Measurements from ENCODE around the gene EVPL.
A peak's percentile ranks its signal among the peaks of the same experiment; 100 is the strongest.
"Not testable (repeated sequence)": the region's sequence is repeated elsewhere in the genome, so short reads cannot be mapped to it uniquely, and the experiment has no call there.

Gene EVPL

GRCh38 chr17:76027159-76027839, at the start of gene EVPL:
TSS of gene EVPL (minus strand) at chr17:76027306. CDS start at chr17:76027198, 108 bp downstream.
- Histone ChIP-seq H3K27ac (ENCODE audit: low read depth, low read length) (no peak within 1 kb of the TSS), H3K4me3 (ENCODE audit: low read depth, low read length) (no peak within 1 kb of the TSS), H3K36me3 (ENCODE audit: control insufficient read depth, insufficient read depth, low read length) (no peaks in the 10 kb centered on the region), H3K27me3 (ENCODE audit: control insufficient read depth, insufficient read depth, low read length) (no peaks in the 10 kb centered on the region), H3K9me3 (ENCODE audit: control insufficient read depth, insufficient read depth, low read length) (no peaks in the 10 kb centered on the region), H3K4me1 (ENCODE audit: control insufficient read depth, insufficient read depth, low read length) (peaks cover 6% of the 10 kb centered on the region), H3K9ac (ENCODE audit: low read depth, low read length) (no peak within 1 kb of the TSS)

- Histone ChIP-seq H3K27me3 (ENCODE audit: control insufficient read depth, insufficient read depth, low read length) (peaks cover 66% of the 10 kb centered on the region), H3K4me3 (ENCODE audit: low read depth, low read length) (peak overlapping the region; percentile 47), H3K4me1 (ENCODE audit: control insufficient read depth, insufficient read depth, low read length) (peaks cover 30% of the 10 kb centered on the region), H3K9ac (ENCODE audit: low read depth, low read length) (no peak overlapping the region), H3K36me3 (ENCODE audit: control insufficient read depth, insufficient read depth, low read length) (no peaks in the 10 kb centered on the region), H3K27ac (ENCODE audit: low read depth, low read length) (no peak overlapping the region), H3K9me3 (ENCODE audit: control insufficient read depth, insufficient read depth, low read length) (no peaks in the 10 kb centered on the region)
These were observed 49.1 kb upstream of the EVPL start for GRCh38 chr17:76076146-76076764.

GRCh38 chr17:76075364-76076145, 48.4 kb upstream of the EVPL start:
- Histone ChIP-seq H3K27ac (ENCODE audit: low read depth, low read length) (no peak overlapping the region), H3K9me3 (ENCODE audit: control insufficient read depth, insufficient read depth, low read length) (no peaks in the 10 kb centered on the region), H3K4me1 (ENCODE audit: control insufficient read depth, insufficient read depth, low read length) (peaks cover 32% of the 10 kb centered on the region), H3K4me3 (ENCODE audit: low read depth, low read length) (peak overlapping the region; percentile 47), H3K36me3 (ENCODE audit: control insufficient read depth, insufficient read depth, low read length) (no peaks in the 10 kb centered on the region), H3K9ac (ENCODE audit: low read depth, low read length) (no peak overlapping the region), H3K27me3 (ENCODE audit: control insufficient read depth, insufficient read depth, low read length) (peaks cover 66% of the 10 kb centered on the region)

- Histone ChIP-seq H3K27me3 (ENCODE audit: control insufficient read depth, insufficient read depth, low read length) (peaks cover 64% of the 10 kb centered on the region), H3K4me1 (ENCODE audit: control insufficient read depth, insufficient read depth, low read length) (peaks cover 23% of the 10 kb centered on the region), H3K27ac (ENCODE audit: low read depth, low read length) (no peak within 1 kb of the TSS), H3K9ac (ENCODE audit: low read depth, low read length) (no peak within 1 kb of the TSS), H3K4me3 (ENCODE audit: low read depth, low read length) (peak within 1 kb of the TSS; percentile 47), H3K36me3 (ENCODE audit: control insufficient read depth, insufficient read depth, low read length) (no peaks in the 10 kb centered on the region), H3K9me3 (ENCODE audit: control insufficient read depth, insufficient read depth, low read length) (no peaks in the 10 kb centered on the region)
These were observed 47.6 kb upstream of the EVPL start, which contains the start of gene GALR2 for GRCh38 chr17:76074390-76075363. TSS of gene GALR2 (plus strand) at chr17:76074781. CDS start at chr17:76074884, 103 bp downstream.

GRCh38 chr17:76072148-76072858, 45.2 kb upstream of the EVPL start, which contains the start of gene SRP68:
TSS of gene SRP68 (minus strand) at chr17:76072517. CDS start at chr17:76072491, 26 bp downstream.
- peaks cover 16% of the 10 kb centered on the region; the same call in 1 of the 2 replicates for H3K4me1 ChIP-seq (ENCODE audit: control insufficient read depth, insufficient read depth, low read length)
- peak within 1 kb of the TSS; percentile 61 for H3K9ac ChIP-seq (ENCODE audit: low read depth, low read length)
- H3K9me3 ChIP-seq (ENCODE audit: control insufficient read depth, insufficient read depth, low read length) = no peaks in the 10 kb centered on the region
- peaks cover 15% of the 10 kb centered on the region for H3K36me3 ChIP-seq (ENCODE audit: control insufficient read depth, insufficient read depth, low read length)
- H3K27ac ChIP-seq (ENCODE audit: low read depth, low read length) = peak within 1 kb of the TSS; percentile 66
- peaks cover 41% of the 10 kb centered on the region for H3K27me3 ChIP-seq (ENCODE audit: control insufficient read depth, insufficient read depth, low read length)
- H3K4me3 ChIP-seq (ENCODE audit: low read depth, low read length) = peak within 1 kb of the TSS; percentile 76

GRCh38 chr17:76071531-76072147, 44.5 kb upstream of the EVPL start:
- peaks cover 34% of the 10 kb centered on the region for H3K27me3 ChIP-seq (ENCODE audit: control insufficient read depth, insufficient read depth, low read length)
- peak overlapping the region; percentile 61 for H3K9ac ChIP-seq (ENCODE audit: low read depth, low read length)
- H3K27ac ChIP-seq (ENCODE audit: low read depth, low read length) = peak overlapping the region; percentile 66
- peaks cover 16% of the 10 kb centered on the region; the same call in 1 of the 2 replicates for H3K4me1 ChIP-seq (ENCODE audit: control insufficient read depth, insufficient read depth, low read length)
- H3K9me3 ChIP-seq (ENCODE audit: control insufficient read depth, insufficient read depth, low read length) = no peaks in the 10 kb centered on the region
- peaks cover 20% of the 10 kb centered on the region for H3K36me3 ChIP-seq (ENCODE audit: control insufficient read depth, insufficient read depth, low read length)
- peak overlapping the region; percentile 76 for H3K4me3 ChIP-seq (ENCODE audit: low read depth, low read length)

GRCh38 chr17:76065775-76066174, 38.7 kb upstream of the EVPL start:
- Histone ChIP-seq H3K27me3 (ENCODE audit: control insufficient read depth, insufficient read depth, low read length) (no peaks in the 10 kb centered on the region), H3K36me3 (ENCODE audit: control insufficient read depth, insufficient read depth, low read length) (peaks cover 72% of the 10 kb centered on the region), H3K4me1 (ENCODE audit: control insufficient read depth, insufficient read depth, low read length) (0 out of 2 replicates have a peak, but pooled peaks cover under 1% of the 10 kb centered on the region), H3K9ac (ENCODE audit: low read depth, low read length) (no peak overlapping the region), H3K9me3 (ENCODE audit: control insufficient read depth, insufficient read depth, low read length) (no peaks in the 10 kb centered on the region), H3K27ac (ENCODE audit: low read depth, low read length) (no peak overlapping the region), H3K4me3 (ENCODE audit: low read depth, low read length) (no peak overlapping the region)

GRCh38 chr17:76063875-76064546, 36.9 kb upstream of the EVPL start:
- H3K9ac ChIP-seq (ENCODE audit: low read depth, low read length) = no peak overlapping the region
- H3K9me3 ChIP-seq (ENCODE audit: control insufficient read depth, insufficient read depth, low read length) = no peaks in the 10 kb centered on the region
- no peak overlapping the region for H3K4me3 ChIP-seq (ENCODE audit: low read depth, low read length)
- no peaks in the 10 kb centered on the region for H3K27me3 ChIP-seq (ENCODE audit: control insufficient read depth, insufficient read depth, low read length)
- no peak overlapping the region for H3K27ac ChIP-seq (ENCODE audit: low read depth, low read length)
- peaks cover 86% of the 10 kb centered on the region for H3K36me3 ChIP-seq (ENCODE audit: control insufficient read depth, insufficient read depth, low read length)
- no peaks in the 10 kb centered on the region for H3K4me1 ChIP-seq (ENCODE audit: control insufficient read depth, insufficient read depth, low read length)

GRCh38 chr17:76058264-76058663, 31.2 kb upstream of the EVPL start:
- peaks cover 84% of the 10 kb centered on the region for H3K36me3 ChIP-seq (ENCODE audit: control insufficient read depth, insufficient read depth, low read length)
- not testable (repeated sequence) for H3K4me1 ChIP-seq (ENCODE audit: control insufficient read depth, insufficient read depth, low read length); H3K4me3 ChIP-seq (ENCODE audit: low read depth, low read length); H3K9me3 ChIP-seq (ENCODE audit: control insufficient read depth, insufficient read depth, low read length); H3K27ac ChIP-seq (ENCODE audit: low read depth, low read length); H3K27me3 ChIP-seq (ENCODE audit: control insufficient read depth, insufficient read depth, low read length); H3K9ac ChIP-seq (ENCODE audit: low read depth, low read length)
